CD8-positive, alpha-beta memory T cell (primary cell): ENCODE results near the gene ETNPPL. TPM values are rescaled to one million over a fixed set of nuclear protein-coding genes. Genes with fewer than 3 reads are reported as not detected.
"Not testable (repeated sequence)": the region's sequence is repeated elsewhere in the genome, so short reads cannot be mapped to it uniquely, and the experiment has no call there.

Experiments used
- CTCF ChIA-PET: fragments of 350-600 bp; sonication (Branson Sonifier 250); formaldehyde crosslinking; loops from one replicate; lab custom pipeline; 2021; ENCODE audit warnings: antibody characterized with exemption; lab: Charles Lee
- POLR2A ChIA-PET: fragments of 350-600 bp; sonication (Branson Sonifier 250); formaldehyde crosslinking; loops from one replicate; lab custom pipeline; 2021; ENCODE audit warnings: antibody characterized with exemption; lab: Charles Lee
- DNase-seq, 5 donors: peaks; one replicate each; pipeline versions ENCODE4 v3.0.0 to v3.0.0-alpha.2; 2020 to 2022; ENCODE audit warnings: mixed read lengths in 1 of 5
- H3K27ac ChIP-seq: one replicate; pipeline ENCODE4 v1.7.0; 2013; ENCODE audit warnings: low read depth, mild to moderate bottlenecking, low read length, moderate library complexity
- H3K27me3 ChIP-seq: 2 replicates; pipeline ENCODE4 v1.7.0; 2013; ENCODE audit warnings: low read length, mild to moderate bottlenecking; ENCODE audit not compliant: insufficient read depth, poor library complexity, severe bottlenecking
- H3K36me3 ChIP-seq: 2 replicates; pipeline ENCODE4 v1.7.0; 2013; ENCODE audit warnings: mild to moderate bottlenecking, low read length, moderate library complexity; ENCODE audit not compliant: insufficient read depth
- H3K4me1 ChIP-seq: 2 replicates; pipeline ENCODE4 v1.7.0; 2013; ENCODE audit warnings: mild to moderate bottlenecking, low read length, moderate library complexity; ENCODE audit not compliant: insufficient read depth
- H3K4me3 ChIP-seq: 2 replicates; pipeline ENCODE4 v1.7.0; 2013; ENCODE audit warnings: mild to moderate bottlenecking, low read length
- H3K9me3 ChIP-seq: 2 replicates; pipeline ENCODE4 v1.7.0; 2013; ENCODE audit warnings: mild to moderate bottlenecking, low read length
- H3K27ac Mint-ChIP-seq, 8 donors: one replicate each; pipeline ENCODE4 v1.8.0; 2020 to 2021; ENCODE audit warnings: mixed read lengths in 8 of 8, mild to moderate bottlenecking in 6 of 8, inconsistent platforms in 3 of 8, moderate library complexity in 3 of 8
- H3K27me3 Mint-ChIP-seq, 2 donors: one replicate each; pipeline ENCODE4 v1.8.0; 2020 to 2021; ENCODE audit warnings: mixed read lengths in 2 of 2, mild to moderate bottlenecking in 1 of 2, moderate library complexity in 1 of 2
- H3K36me3 Mint-ChIP-seq, 3 donors: one replicate each; pipeline ENCODE4 v1.8.0; 2020 to 2021; ENCODE audit warnings: mixed read lengths in 3 of 3, inconsistent platforms in 1 of 3, mild to moderate bottlenecking in 1 of 3
- H3K4me1 Mint-ChIP-seq, 3 donors: one replicate each; pipeline ENCODE4 v1.8.0; 2020 to 2021; ENCODE audit warnings: mixed read lengths in 3 of 3, inconsistent platforms in 1 of 3, mild to moderate bottlenecking in 1 of 3
- H3K4me3 Mint-ChIP-seq, 7 donors: one replicate each; pipeline ENCODE4 v1.8.0; 2020 to 2021; ENCODE audit warnings: mixed read lengths in 7 of 7, mild to moderate bottlenecking in 6 of 7, moderate library complexity in 4 of 7, inconsistent platforms in 2 of 7
- H3K9me3 Mint-ChIP-seq, 5 donors: one replicate each; pipeline ENCODE4 v1.8.0; 2020 to 2022; ENCODE audit warnings: mixed read lengths in 5 of 5, mild to moderate bottlenecking in 3 of 5, moderate library complexity in 2 of 5, inconsistent platforms in 1 of 5
- polyA plus RNA-seq: library from polyadenylated mRNA; unstranded; fragments of 300-500 nt; fragmentation: Illumina TruSeq; gene quantifications from one replicate; pipeline ENCODE4 v1.2.3, GENCODE V29; 2021
- total RNA-seq, 2 experiments: library from RNA; stranded (reverse); gene quantifications; one replicate each; pipeline ENCODE4 v1.2.3, GENCODE V29; 2021

ETNPPL gene
- total and polyA plus RNA-seq, 3 experiments from 2014 or later = not detected

- Histone ChIP-seq H3K27me3 (no peaks in the 10 kb centered on the region), H3K27ac (no peak overlapping the region), H3K9me3 (no peaks in the 10 kb centered on the region), H3K4me3 (no peak overlapping the region), H3K4me1 (no peaks in the 10 kb centered on the region), H3K36me3 (no peaks in the 10 kb centered on the region)
- Mint-ChIP-seq H3K27me3 (peaks cover 21 to 27% of the 10 kb centered on the region in 2 donors), H3K4me1 (no peaks in the 10 kb centered on the region), H3K27ac (no peak overlapping the region), H3K36me3 (peaks cover 0 to 3% (median 2%) of the 10 kb centered on the region in 3 donors), H3K4me3 (no peak overlapping the region), H3K9me3 (peaks cover 5 to 13% (median 11%) of the 10 kb centered on the region in 5 donors)
- POLR2A ChIA-PET = interaction anchor here (0.7 kb wide), 1 partner anchor 46 kb away, joined by 3 read pairs; no protein-coding TSS in a partner anchor
- CTCF ChIA-PET = no interaction called here
- DNase-seq = no peak
Measured at GRCh38 chr4:108729731-108730130, 33.1 kb downstream of the ETNPPL start.

GRCh38 chr4:108725457-108725856 lies 37.4 kb downstream of the ETNPPL start:
- Histone ChIP-seq H3K36me3 (no peaks in the 10 kb centered on the region), H3K9me3 (no peaks in the 10 kb centered on the region), H3K4me1 (no peaks in the 10 kb centered on the region), H3K27me3 (no peaks in the 10 kb centered on the region), H3K4me3 (no peak overlapping the region), H3K27ac (no peak overlapping the region)
- Mint-ChIP-seq H3K27me3 (peaks cover 6 to 19% of the 10 kb centered on the region in 2 donors), H3K27ac (no peak overlapping the region), H3K9me3 (peaks cover 12 to 15% (median 13%) of the 10 kb centered on the region in 5 donors), H3K36me3 (peaks cover 0 to 7% (median 0%) of the 10 kb centered on the region in 3 donors), H3K4me3 (no peak overlapping the region), H3K4me1 (no peaks in the 10 kb centered on the region)
- POLR2A ChIA-PET = no interaction called here
- no peak for DNase-seq
- CTCF ChIA-PET = no interaction called here

- H3K36me3 ChIP-seq = no peaks in the 10 kb centered on the region
- H3K4me1 Mint-ChIP-seq = no peaks in the 10 kb centered on the region
- CTCF ChIA-PET = no interaction called here
- H3K4me3 ChIP-seq = no peak overlapping the region
- no peaks in the 10 kb centered on the region for H3K36me3 Mint-ChIP-seq
- no peak overlapping the region for H3K4me3 Mint-ChIP-seq
- POLR2A ChIA-PET = no interaction called here
- H3K27ac ChIP-seq = no peak overlapping the region
- H3K4me1 ChIP-seq = no peaks in the 10 kb centered on the region
- no peaks in the 10 kb centered on the region for H3K9me3 ChIP-seq
- H3K27ac Mint-ChIP-seq = no peak overlapping the region
- no peaks in the 10 kb centered on the region for H3K27me3 ChIP-seq
- no peaks in the 10 kb centered on the region for H3K9me3 Mint-ChIP-seq
- no peak for DNase-seq
- H3K27me3 Mint-ChIP-seq = peaks cover 3 to 19% of the 10 kb centered on the region in 2 donors
Measured at GRCh38 chr4:108717386-108717785, 45.5 kb downstream of the ETNPPL start.

- H3K4me3 Mint-ChIP-seq = no peak overlapping the region
- no peak for DNase-seq
- Histone ChIP-seq H3K27ac (no peak overlapping the region), H3K4me3 (no peak overlapping the region), H3K27me3 (no peaks in the 10 kb centered on the region), H3K9me3 (no peaks in the 10 kb centered on the region), H3K4me1 (no peaks in the 10 kb centered on the region), H3K36me3 (no peaks in the 10 kb centered on the region)
- ChIA-PET CTCF (no interaction called here), POLR2A (no interaction called here)
- no peak overlapping the region for H3K27ac Mint-ChIP-seq
- H3K27me3 Mint-ChIP-seq = peaks cover 3 to 11% of the 10 kb centered on the region in 2 donors
- H3K9me3 Mint-ChIP-seq = no peaks in the 10 kb centered on the region
- H3K4me1 Mint-ChIP-seq = no peaks in the 10 kb centered on the region
- H3K36me3 Mint-ChIP-seq = no peaks in the 10 kb centered on the region
Measured at GRCh38 chr4:108716340-108716739, 46.5 kb downstream of the ETNPPL start.

GRCh38 chr4:108714880-108715279 lies 48.0 kb downstream of the ETNPPL start:
- Histone ChIP-seq H3K36me3 (no peaks in the 10 kb centered on the region), H3K27ac (no peak overlapping the region), H3K9me3 (no peaks in the 10 kb centered on the region), H3K27me3 (no peaks in the 10 kb centered on the region), H3K4me3 (no peak overlapping the region), H3K4me1 (no peaks in the 10 kb centered on the region)
- H3K4me1 Mint-ChIP-seq = no peaks in the 10 kb centered on the region
- no peaks in the 10 kb centered on the region for H3K9me3 Mint-ChIP-seq
- no peak for DNase-seq
- ChIA-PET CTCF (no interaction called here), POLR2A (no interaction called here)
- H3K36me3 Mint-ChIP-seq = no peaks in the 10 kb centered on the region
- peaks cover 3 to 11% of the 10 kb centered on the region in 2 donors for H3K27me3 Mint-ChIP-seq
- H3K4me3 Mint-ChIP-seq = no peak overlapping the region
- no peak overlapping the region for H3K27ac Mint-ChIP-seq

GRCh38 chr4:108710578-108710977 lies 52.3 kb downstream of the ETNPPL start:
- H3K36me3 Mint-ChIP-seq, H3K4me3 ChIP-seq, H3K27me3 ChIP-seq, H3K27me3 Mint-ChIP-seq, H3K27ac ChIP-seq, DNase-seq, POLR2A ChIA-PET, H3K36me3 ChIP-seq, H3K4me1 ChIP-seq, H3K27ac Mint-ChIP-seq, H3K9me3 Mint-ChIP-seq, H3K9me3 ChIP-seq, H3K4me3 Mint-ChIP-seq, H3K4me1 Mint-ChIP-seq, CTCF ChIA-PET: not testable (repeated sequence)

GRCh38 chr4:108709722-108710121 lies 53.1 kb downstream of the ETNPPL start:
- no peaks in the 10 kb centered on the region for H3K4me1 ChIP-seq
- H3K36me3 ChIP-seq = no peaks in the 10 kb centered on the region
- CTCF ChIA-PET = no interaction called here
- Mint-ChIP-seq H3K9me3 (no peaks in the 10 kb centered on the region), H3K36me3 (no peaks in the 10 kb centered on the region), H3K4me3 (no peak overlapping the region), H3K4me1 (no peaks in the 10 kb centered on the region), H3K27me3 (peaks cover 0 to 8% of the 10 kb centered on the region in 2 donors), H3K27ac (peak overlapping the region in 1 of 8 donors; percentile 62)
- no peak overlapping the region for H3K4me3 ChIP-seq
- H3K27ac ChIP-seq = no peak overlapping the region
- no peak for DNase-seq
- H3K9me3 ChIP-seq = no peaks in the 10 kb centered on the region
- H3K27me3 ChIP-seq = no peaks in the 10 kb centered on the region
- POLR2A ChIA-PET = no interaction called here

GRCh38 chr4:108709234-108709633 lies 53.6 kb downstream of the ETNPPL start:
- CTCF ChIA-PET = no interaction called here
- no peaks in the 10 kb centered on the region for H3K36me3 Mint-ChIP-seq
- H3K9me3 ChIP-seq = no peaks in the 10 kb centered on the region
- H3K9me3 Mint-ChIP-seq = no peaks in the 10 kb centered on the region
- H3K4me3 ChIP-seq = no peak overlapping the region
- H3K36me3 ChIP-seq = no peaks in the 10 kb centered on the region
- H3K4me3 Mint-ChIP-seq = no peak overlapping the region
- H3K4me1 Mint-ChIP-seq = no peaks in the 10 kb centered on the region
- no peak overlapping the region for H3K27ac Mint-ChIP-seq
- DNase-seq = no peak
- no peak overlapping the region for H3K27ac ChIP-seq
- no peaks in the 10 kb centered on the region for H3K27me3 ChIP-seq
- POLR2A ChIA-PET = no interaction called here
- peaks cover 0 to 8% of the 10 kb centered on the region in 2 donors for H3K27me3 Mint-ChIP-seq
- no peaks in the 10 kb centered on the region for H3K4me1 ChIP-seq

- Histone ChIP-seq H3K9me3 (no peaks in the 10 kb centered on the region), H3K36me3 (no peaks in the 10 kb centered on the region), H3K27me3 (no peaks in the 10 kb centered on the region), H3K27ac (no peak overlapping the region), H3K4me1 (peaks cover 7% of the 10 kb centered on the region), H3K4me3 (no peak overlapping the region)
- peaks cover 0 to 13% of the 10 kb centered on the region in 2 donors for H3K27me3 Mint-ChIP-seq
- ChIA-PET CTCF (no interaction called here), POLR2A (no interaction called here)
- H3K4me3 Mint-ChIP-seq = no peak overlapping the region
- H3K4me1 Mint-ChIP-seq = peaks cover 13 to 16% (median 14%) of the 10 kb centered on the region in 3 donors
- no peak for DNase-seq
- no peak overlapping the region for H3K27ac Mint-ChIP-seq
- no peaks in the 10 kb centered on the region for H3K9me3 Mint-ChIP-seq
- H3K36me3 Mint-ChIP-seq = no peaks in the 10 kb centered on the region
Measured at GRCh38 chr4:108706289-108706688, 56.6 kb downstream of the ETNPPL start.
